GM19372 (cell line): ENCODE measurements around the gene TLL2.

Source experiments
- ATAC-seq: cut with Tn5 transposase; IDR thresholded peaks from one replicate; pipeline ENCODE4 v1.9.1; 2021; ENCODE audit warnings: mild to moderate bottlenecking, low read depth, moderate library complexity; ENCODE audit not compliant: unreplicated experiment

The TLL2 gene

DNA sequence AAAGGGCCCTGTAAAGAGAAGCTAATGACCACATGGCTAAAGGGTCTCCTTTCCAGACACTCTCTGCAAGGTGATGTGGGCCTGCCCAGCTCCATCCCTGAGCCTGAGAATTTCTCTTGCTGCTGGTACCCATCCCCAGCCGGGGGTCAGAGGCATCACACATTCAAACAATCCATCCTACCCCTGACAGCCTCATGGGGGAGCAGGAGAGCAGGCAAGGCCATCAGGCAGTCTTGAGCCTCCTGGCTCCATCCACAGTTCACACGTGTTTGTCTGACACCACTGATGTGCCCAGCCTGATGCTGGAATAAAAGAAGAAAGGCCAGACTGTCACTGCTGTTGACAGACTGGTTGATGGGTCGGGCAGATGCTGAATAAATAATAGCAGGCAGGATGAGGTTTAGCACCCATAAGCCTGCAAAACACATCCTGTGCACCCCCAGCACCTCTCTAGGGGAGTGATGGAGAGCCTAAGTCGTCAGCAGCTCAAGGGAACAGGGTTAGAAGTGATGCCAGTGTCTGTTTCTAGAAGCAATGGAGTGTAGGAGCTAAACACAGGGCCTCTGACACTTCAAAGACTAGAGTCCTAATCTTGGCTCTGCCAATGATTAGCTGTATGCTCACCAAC is 43.5 kb downstream of the TLL2 start:
- no peak for ATAC-seq

DNA sequence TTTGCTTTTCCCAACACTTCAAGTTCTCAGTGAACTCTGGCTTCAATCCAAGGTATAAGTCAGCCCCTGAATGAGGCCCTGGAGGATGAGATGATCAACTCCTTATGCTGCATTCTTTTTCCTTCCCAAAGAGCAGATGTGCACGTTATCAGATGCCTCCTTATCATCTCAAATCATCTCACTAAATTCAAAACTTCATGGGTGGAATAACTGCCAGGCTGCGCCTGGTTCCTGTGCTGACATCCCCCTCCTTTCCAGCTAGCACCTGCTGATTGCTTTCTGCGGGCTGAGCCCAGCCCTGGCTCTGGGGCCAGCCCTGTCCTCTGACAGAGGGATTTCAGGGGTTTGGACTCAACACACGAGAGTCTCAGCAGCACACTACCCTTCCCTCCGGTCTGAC is 44.9 kb downstream of the TLL2 start:
- no peak for ATAC-seq

DNA sequence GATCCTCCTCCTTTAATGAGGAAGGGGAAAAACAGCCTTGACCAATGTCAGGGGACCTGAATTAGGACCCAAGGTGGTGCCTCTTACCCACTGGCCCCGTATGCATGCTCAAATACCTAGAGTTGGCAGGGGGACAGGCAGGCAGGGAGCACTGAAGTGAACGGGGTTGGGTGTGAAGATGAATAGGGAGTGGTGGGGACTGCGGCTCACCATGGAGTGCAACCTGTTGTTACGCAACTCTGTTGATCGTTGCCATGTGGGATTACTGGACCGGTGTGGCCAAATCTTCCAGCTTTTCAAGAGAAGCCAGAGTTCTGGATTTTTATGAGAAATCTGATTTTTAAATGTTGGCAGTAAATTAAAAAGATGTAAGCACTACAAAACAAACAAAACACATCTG is 48.1 kb downstream of the TLL2 start:
- ATAC-seq, result no peak

DNA sequence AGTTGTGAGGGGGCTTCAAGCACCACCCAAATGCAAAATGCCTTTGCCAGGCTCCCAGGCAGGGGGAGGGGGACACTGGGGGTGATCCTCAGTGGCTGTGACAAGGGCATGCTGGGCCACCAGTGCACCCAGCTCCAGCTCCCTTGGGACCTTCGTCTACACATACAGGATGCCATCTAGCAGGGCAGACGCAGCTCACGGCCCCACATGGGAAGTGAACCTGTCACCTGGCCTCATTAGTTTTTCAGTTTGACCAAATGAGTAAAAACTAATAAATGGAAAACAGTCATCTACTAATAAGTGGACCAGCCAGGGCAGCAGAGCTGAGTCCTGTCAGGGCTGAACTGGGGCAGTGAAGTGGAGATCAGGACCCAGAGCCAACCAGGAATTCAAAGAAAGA is 50.2 kb downstream of the TLL2 start:
- no peak for ATAC-seq

DNA sequence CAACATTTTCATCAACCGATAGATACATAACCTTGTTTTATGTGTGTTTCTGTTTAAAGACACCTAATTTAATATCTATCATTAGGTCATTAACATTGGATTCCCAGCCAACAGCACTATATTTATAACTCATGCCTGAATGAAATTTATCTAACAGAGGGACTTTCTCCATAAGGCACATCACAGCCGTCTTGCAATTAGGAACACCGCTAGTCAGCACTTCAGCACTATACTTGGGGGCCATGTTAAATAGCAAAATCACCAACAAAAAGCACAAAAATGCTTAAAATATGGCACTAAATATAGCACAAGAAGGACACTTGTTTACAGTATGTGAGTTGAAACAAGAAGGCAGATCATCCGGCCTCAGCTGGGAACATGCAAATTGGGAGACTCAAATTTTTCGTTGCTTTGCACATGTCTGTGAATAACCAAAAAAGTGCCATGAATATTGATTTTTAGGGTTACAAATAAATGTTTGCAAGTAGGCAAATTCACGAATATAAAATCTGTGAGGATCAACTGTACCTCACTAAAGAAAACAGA is 51.0 kb downstream of the TLL2 start:
- ATAC-seq, result no peak

DNA sequence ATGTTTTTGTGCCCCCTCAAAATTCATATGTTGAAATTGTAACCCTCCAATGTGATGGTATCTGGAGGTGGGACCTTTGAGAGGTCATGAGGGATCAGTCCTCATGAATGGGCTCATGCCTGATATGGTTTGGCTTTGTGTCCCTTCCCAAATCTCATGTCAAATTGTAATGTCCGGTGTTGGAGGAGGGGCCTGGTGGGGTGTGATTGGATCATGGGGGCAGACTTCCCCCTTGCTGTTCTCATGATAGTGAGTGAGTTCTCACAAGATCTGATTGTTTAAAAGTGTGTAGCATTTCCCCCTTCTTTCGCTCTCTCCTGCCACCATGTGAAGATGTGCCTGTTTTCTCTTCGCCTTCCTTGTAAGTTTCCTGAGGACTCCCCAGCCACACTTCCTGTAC is 53.4 kb downstream of the TLL2 start:
- no peak for ATAC-seq

DNA sequence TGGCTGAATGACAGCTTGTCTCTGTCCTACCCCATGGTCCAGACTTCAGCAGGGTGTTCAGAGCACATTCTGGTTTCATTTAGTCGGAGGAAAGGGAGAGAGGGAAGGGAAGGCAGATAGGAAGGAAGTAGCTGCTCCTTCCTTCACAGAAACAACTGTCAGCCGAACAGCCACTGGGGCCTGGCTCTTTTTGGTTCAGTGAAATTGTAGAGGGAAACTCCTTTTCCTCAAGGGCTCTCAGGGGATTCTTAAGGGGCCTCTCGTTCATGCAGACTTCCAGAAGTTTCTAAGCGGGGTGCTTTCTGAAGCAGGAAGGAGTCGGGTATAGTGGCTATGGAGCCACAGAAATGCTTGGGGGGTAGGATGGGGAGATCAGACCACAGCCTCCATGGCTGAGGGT is 56.4 kb downstream of the TLL2 start:
- no peak for ATAC-seq

DNA sequence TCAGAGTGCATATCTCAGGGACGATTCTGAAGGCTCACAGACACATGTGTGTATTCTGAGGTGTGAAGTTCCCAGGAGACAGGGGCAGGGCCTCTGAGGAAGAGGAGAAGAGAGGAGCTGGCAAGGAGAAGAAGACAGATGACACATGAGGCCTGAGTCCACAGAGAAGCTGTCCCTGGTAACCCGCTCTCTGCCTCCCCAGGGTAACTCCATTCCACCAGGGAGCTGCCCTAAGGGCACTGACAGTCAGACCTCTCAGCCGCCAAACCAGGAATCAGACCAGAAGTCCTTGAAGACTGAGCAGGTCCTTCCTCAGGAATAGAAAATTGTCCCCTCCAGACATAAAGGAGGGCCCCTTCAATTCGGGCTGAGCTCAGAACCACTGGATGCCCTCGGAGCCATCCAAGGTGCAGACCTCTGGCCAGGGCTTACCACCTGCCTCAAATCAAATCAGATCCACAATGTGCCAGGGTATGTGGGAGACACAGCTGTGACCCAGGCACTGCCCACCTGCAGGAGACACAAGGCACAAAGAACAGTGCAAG is 57.4 kb downstream of the TLL2 start:
- no peak for ATAC-seq

DNA sequence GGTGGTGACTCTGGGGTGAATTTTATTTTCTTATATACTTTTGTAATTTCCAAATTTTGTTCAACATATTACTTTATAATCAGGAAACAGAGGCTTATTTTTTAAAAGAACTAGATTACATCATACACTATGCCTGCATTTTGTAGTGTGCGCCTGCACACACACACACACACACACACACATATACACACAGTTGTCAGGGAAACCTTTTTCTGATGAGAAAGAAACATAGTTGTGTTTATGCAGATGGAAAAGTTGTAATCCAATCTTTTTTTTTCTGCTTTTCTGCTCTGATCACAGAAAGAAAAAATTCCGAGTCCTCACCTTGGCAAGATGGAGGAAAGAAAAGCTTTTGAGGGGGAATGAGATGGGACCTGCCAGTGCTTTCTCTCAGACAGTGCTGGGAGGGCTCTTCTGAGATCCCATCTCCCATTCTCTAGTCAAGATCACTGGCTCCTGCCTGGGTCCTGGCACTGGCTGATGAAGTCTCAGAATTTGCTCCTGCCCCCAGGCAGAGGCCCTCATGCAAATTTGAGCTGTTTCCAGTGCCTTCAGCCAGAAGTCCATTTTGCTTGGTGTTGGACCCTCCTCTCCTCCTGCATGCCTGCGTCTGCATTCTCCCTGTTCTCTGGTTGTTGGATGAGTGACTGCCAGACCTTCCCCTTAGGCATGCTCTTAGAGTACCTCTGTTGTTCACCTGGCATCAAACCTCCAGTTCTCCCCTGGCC is 59.7 kb downstream of the TLL2 start:
- no peak for ATAC-seq

DNA sequence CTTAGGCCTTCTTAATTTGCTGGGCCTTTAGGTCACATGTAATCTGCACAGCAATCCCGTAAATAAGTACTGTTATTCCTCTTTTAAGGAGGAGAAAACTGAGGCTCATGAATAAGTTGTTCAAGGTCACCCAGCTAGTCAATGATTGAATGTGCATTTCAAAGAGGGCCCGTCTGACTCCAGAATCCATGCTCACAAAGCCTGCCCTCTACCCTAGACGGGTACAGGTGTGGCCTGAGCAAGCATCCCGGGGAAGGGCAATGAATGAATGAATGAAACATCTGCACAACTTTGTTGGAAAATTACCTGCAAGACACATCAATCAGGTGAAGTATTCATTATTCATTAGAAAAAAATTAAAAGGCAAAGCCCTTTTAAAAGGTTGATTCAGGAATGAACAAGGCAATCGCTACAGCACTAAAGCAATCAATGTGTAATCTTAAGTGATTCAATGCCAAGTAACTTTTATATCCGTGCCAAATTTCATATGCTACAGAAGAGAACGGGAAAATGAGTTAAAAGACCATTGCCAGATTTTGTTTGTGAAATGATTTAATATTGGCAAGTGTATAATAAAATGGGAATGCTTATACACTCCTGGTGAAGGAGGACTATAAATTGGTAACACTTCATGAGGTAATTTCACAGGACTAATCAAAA is 61.1 kb downstream of the TLL2 start:
- ATAC-seq, result no peak

DNA sequence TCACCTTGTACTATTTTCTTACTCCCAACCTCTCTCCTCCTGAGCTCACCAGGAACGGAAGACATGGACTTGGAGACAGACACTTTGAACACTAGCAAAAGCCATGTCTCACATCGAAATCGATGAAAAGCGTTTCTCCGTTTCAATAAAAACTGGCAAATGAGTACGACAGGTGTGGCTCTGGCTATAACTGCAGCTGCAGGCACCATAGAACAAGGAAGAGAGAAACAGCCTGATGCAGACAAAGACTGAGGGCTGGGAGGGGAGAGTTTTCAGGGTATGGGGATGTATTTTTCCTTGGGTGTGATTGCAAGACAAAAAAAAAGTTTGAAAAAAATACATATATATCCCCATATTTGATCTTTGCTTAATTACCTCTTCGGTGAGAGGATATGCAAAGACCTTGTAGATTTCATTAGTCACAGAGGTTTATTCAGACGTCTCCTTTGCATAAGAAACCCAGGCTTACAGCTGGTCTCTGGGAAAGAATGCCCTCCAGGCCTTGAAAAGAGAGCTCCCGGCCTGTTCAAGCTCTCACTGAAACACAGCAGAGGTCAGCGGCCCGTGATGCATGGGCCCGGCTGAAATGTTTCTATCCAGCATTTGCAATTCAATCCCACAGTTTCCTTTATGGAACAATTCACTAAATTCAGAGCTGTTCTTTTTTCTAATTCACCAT is 63.1 kb downstream of the TLL2 start:
- no peak for ATAC-seq

DNA sequence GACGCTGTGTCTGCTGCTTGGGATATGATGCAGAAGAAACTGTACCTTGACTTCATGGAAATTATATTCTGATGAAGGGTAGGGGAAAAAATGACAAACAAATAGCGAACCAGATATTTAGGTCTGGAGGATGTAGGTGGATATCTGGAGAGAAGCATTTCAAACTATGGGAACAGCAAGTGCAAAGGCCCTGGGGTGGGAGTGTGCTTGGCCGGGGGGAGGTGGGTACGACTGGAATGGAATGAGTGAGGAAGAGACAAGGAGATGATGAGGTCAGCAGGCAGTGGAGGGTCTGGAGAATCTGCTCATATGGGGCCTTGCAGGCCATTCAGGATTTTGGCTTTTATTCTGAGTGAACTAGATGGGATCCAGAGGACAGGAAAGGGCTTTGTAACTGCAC is 65.2 kb downstream of the TLL2 start:
- no peak for ATAC-seq

DNA sequence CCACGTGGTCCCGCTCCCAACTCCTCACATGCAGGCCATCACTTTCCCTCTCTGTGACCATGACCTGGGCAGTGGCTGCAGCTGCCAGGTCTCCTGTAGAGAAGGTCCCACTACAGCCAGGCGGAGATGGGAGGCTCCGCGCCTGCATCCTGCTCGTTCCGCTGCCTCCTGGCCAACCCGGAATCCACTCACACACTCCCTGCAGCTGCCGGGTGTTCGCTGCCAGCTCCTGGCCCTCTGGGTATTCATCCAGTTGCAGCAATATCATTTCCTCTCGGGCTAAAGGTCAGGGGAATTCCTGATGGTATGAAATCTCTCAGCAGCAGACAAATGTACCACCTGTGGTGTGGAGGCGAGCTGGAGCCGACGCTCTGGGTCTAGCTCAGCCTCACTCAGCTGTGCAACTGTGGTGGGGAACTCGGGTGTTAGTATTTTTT is 65.7 kb downstream of the TLL2 start:
- ATAC-seq, result no peak

DNA sequence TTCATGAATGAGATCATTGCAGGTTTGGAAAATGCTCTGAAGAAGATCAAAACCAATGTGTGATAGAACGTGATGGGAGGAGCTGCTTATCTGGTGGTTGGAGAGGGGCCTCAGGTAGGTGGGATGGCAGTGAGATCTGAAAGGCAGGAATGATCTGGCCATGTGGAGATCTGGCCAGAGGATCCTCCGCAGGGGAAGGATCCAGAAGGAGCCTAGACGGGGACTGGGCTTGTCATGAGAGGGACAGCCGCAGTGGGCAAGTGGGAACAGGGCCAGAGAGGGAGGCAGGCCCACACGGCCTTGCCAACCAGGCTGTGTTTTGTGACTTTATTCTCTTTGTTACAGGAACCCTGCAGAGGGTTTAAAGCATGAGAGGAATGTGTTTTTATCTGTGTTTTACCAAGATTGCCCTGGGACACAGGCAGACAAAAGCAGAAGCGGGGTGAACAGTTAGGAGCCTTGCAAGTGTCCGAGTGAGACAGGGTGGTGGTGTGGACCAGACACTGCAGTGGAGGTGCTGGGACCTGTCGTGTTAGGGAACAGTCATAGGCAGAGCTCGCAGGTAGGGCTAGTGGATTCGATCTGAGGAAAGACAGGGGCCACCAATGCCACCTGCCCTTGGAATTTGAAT is 66.6 kb downstream of the TLL2 start:
- ATAC-seq, result no peak

DNA sequence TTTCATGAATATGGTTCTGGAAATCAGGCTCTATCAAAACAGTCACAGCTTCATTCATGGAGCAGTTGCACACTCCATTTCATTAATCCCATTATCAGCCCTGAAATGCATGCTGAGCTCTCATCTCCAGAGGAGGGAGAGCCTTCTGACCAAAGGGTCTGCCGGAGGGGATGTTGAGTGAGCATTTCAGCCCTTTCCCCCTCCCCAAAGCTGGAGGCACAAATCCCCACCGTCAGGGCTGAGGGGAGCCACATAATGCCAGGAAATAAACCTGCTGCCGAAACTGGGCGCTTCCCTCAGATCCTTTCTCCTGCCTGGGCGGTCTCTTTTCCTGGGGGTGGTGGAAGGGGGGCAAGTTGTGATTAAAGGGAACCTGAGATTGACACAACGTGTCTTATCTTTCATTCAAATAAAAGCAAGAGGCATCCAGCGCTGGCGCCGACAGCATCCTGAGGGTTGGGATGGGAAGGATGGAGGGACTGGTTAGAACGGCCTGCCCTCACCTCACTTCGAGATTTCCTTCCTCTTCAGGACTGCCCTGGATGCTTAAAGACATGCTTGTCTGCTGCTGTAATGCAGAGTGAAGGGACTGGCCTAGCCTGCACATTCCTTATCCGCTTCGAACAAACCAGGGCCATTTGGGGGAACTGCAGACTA is 71.6 kb downstream of the TLL2 start:
- no peak for ATAC-seq

DNA sequence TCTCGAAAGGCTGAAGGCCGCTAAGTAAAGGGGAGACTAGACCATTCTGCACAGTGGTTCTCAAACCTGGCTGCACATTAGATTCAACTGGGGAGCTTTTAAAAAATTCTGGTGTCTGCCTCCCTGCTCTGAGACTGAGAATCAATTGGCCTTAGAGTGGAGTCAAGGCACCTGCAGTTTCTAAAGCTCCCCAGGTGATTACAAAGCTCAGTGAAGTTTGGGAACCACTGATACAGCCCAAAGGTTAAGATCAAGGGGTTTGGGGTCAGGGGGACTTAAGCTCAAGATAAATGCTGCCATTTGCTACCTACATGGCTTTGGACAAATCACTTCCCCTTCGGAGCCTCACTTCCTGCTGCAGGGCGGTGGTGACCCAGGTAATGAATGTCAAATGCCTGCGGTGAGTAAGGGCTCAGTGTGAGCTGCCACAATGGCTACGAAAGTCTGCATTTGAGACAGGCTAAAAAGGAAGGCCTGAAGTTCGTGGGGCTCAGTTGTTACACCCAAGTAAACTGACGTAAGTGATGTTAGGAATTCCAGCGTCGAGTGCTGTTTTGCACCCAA is 72.3 kb downstream of the TLL2 start:
- no peak for ATAC-seq

DNA sequence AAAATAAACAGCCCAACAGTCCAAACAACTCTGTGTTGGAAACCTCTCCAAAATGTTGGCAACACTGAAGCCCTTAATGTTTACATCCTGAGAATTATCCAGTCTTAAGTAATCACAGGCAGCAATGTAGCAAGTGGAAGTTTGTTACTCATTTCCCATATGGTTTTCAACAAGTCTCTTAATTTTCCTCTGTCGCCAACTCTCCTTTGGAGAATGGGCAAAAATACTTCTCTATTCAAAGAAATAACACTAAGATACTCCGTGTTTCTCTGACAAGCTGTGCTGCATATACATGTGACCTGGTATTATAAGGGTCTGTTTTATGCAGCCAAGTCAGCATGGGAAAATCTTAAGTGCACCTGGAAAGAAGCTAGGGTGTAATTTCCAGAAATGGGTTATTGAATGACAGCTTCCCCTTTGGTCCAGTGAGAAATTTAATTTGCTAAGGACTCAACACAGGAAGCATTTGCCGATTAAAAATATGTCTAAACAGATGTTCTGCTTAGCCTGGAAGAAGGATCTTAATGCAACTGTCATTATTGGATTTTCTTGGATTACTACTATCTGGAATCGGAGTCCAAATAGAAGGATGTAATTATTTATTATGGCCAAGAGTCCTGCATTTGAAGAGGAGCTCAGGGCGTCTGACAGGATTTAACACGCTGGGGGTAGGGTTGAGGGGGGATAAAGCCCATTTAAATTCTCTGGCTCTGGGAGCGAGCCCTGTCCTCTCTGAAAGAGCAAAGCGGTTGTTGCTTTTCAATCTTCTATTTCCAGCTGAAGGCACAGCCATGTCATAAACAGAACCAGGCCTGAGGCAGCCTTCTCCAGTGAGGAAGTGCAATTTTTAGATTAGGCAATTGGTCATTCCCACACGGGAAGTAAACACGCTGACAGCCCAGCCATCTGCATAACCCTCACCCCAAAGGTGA is 73.1 kb downstream of the TLL2 start:
- ATAC-seq, result no peak

DNA sequence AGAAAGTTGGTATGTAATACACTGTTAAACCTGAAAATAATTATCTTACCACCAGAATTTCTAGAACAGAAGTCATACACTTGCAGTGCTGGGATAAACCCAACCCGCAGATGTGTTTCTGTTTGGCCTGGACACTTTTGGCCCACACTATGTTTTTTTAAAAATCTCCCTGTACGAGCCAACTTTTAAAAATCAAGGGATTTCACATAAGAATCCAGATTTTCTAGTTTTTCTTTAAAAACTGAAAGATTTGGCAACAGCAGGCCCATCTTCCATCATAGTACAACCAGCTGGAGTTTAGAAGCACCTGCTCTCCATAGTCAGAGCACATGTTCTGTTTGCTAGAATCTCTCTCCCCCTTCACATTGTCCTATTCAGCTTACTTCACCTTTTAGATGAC is 74.0 kb downstream of the TLL2 start:
- ATAC-seq, result no peak
